Measurements from ENCODE around the gene TPM2. TPM values are rescaled to one million over a fixed set of nuclear protein-coding genes. Genes with fewer than 3 reads are reported as not detected.

Gene TPM2
- total RNA-seq, 1 donor from 2014 or later = 300 TPM

- no peak for DNase-seq (ENCODE audit: extremely low read depth, low read depth, low spot score)
Measured at GRCh38 chr9:35697486-35697885, 7.8 kb upstream of the TPM2 start.

- no peak for DNase-seq (ENCODE audit: extremely low read depth, low read depth, low spot score)
Measured at GRCh38 chr9:35696520-35697215, 6.9 kb upstream of the TPM2 start.

GRCh38 chr9:35695943-35696401, 6.2 kb upstream of the TPM2 start:
- no peak for DNase-seq (ENCODE audit: extremely low read depth, low read depth, low spot score)

- no peak for DNase-seq (ENCODE audit: extremely low read depth, low read depth, low spot score)
Measured at GRCh38 chr9:35691757-35692301, 2.1 kb upstream of the TPM2 start.

- no peak for DNase-seq (ENCODE audit: extremely low read depth, low read depth, low spot score)
Measured at GRCh38 chr9:35691334-35691650, 1.6 kb upstream of the TPM2 start.

GRCh38 chr9:35690614-35691333, 1.0 kb upstream of the TPM2 start:
- no peak for DNase-seq (ENCODE audit: extremely low read depth, low read depth, low spot score)

GRCh38 chr9:35690294-35690613, 529 bp upstream of the TPM2 start:
- DNase-seq (ENCODE audit: extremely low read depth, low read depth, low spot score) = no peak

- DNase-seq (ENCODE audit: extremely low read depth, low read depth, low spot score) = no peak
Measured at GRCh38 chr9:35688558-35689541, 875 bp downstream of the TPM2 start.

GRCh38 chr9:35687972-35688557, 1.7 kb downstream of the TPM2 start:
- DNase-seq (ENCODE audit: extremely low read depth, low read depth, low spot score) = no peak

- no peak for DNase-seq (ENCODE audit: extremely low read depth, low read depth, low spot score)
Measured at GRCh38 chr9:35687306-35687705, 2.4 kb downstream of the TPM2 start.

- no peak for DNase-seq (ENCODE audit: extremely low read depth, low read depth, low spot score)
Measured at GRCh38 chr9:35686222-35687203, 3.2 kb downstream of the TPM2 start.

- no peak for DNase-seq (ENCODE audit: extremely low read depth, low read depth, low spot score)
Measured at GRCh38 chr9:35685506-35685905, 4.2 kb downstream of the TPM2 start.

GRCh38 chr9:35684921-35685320, 4.8 kb downstream of the TPM2 start:
- DNase-seq (ENCODE audit: extremely low read depth, low read depth, low spot score) = no peak

- DNase-seq (ENCODE audit: extremely low read depth, low read depth, low spot score) = no peak
Measured at GRCh38 chr9:35683323-35683722, 6.4 kb downstream of the TPM2 start.

GRCh38 chr9:35682520-35683315, 7.0 kb downstream of the TPM2 start:
- no peak for DNase-seq (ENCODE audit: extremely low read depth, low read depth, low spot score)

GRCh38 chr9:35682051-35682450, 7.7 kb downstream of the TPM2 start:
- DNase-seq (ENCODE audit: extremely low read depth, low read depth, low spot score) = no peak

- no peak for DNase-seq (ENCODE audit: extremely low read depth, low read depth, low spot score)
Measured at GRCh38 chr9:35681341-35682002, 8.3 kb downstream of the TPM2 start.
